Caco-2 (cell line): ENCODE results near the gene UGT1A8. TPM values are rescaled to one million over a fixed set of nuclear protein-coding genes. Genes with fewer than 3 reads are reported as not detected.
"Not testable (repeated sequence)": the region's sequence is repeated elsewhere in the genome, so short reads cannot be mapped to it uniquely, and the experiment has no call there.

Source experiments
- BruUV-seq: library from RNA; stranded (reverse); fragments of 400-500 nt; replicated peaks from 2 replicates; lab custom pipeline; 2021; lab: Mats Ljungman, UMichigan
- CTCF ChIA-PET: fragments of 300-600 bp; sonication (Branson Sonifier 250); formaldehyde crosslinking; loops from one replicate; lab custom pipeline; 2022; ENCODE audit warnings: antibody characterized with exemption; lab: Charles Lee
- POLR2A ChIA-PET: fragments of 300-600 bp; sonication (Branson Sonifier 250); formaldehyde crosslinking; loops from one replicate; lab custom pipeline; 2022; ENCODE audit warnings: antibody characterized with exemption; lab: Charles Lee
- DNase-seq, 2 experiments: peaks; one replicate each; pipeline versions ENCODE4 v3.0.0 to v3.0.0-alpha.2; 2020 to 2022
- H3K27me3 ChIP-seq: replicated peaks from 2 replicates; pipeline ENCODE4 v1.6.0; 2011; ENCODE audit warnings: low read length; ENCODE audit not compliant: control insufficient read depth, insufficient read depth
- H3K36me3 ChIP-seq: 2 replicates; pipeline ENCODE4 v1.5.1; 2011; ENCODE audit warnings: low read length; ENCODE audit not compliant: control insufficient read depth, insufficient read depth
- H3K4me1 ChIP-seq: fragments of 250-450 bp; sonication (Bioruptor Pico); 2 replicates; pipeline ENCODE4 v1.5.1; 2020; ENCODE audit warnings: mild to moderate bottlenecking
- H3K4me3 ChIP-seq: 2 replicates; pipeline ENCODE4 v1.5.1; 2011; ENCODE audit warnings: low read depth, mild to moderate bottlenecking, control low read depth, low read length
- H3K9me3 ChIP-seq: fragments of 250-450 bp; sonication (Bioruptor Pico); 2 replicates; pipeline ENCODE4 v1.5.1; 2020; ENCODE audit warnings: mild to moderate bottlenecking, moderate library complexity
- H3K27ac Mint-ChIP-seq: one replicate; pipeline ENCODE4 v1.8.0; 2022; ENCODE audit warnings: mixed read lengths; ENCODE audit not compliant: unreplicated experiment
- H3K27me3 Mint-ChIP-seq: one replicate; pipeline ENCODE4 v1.8.0; 2022; ENCODE audit warnings: mixed read lengths; ENCODE audit not compliant: insufficient read depth, unreplicated experiment
- H3K36me3 Mint-ChIP-seq: one replicate; pipeline ENCODE4 v1.8.0; 2022; ENCODE audit warnings: mild to moderate bottlenecking, mixed read lengths; ENCODE audit not compliant: insufficient read depth, unreplicated experiment
- H3K4me1 Mint-ChIP-seq: one replicate; pipeline ENCODE4 v1.8.0; 2022; ENCODE audit warnings: low read depth, mixed read lengths; ENCODE audit not compliant: unreplicated experiment
- H3K4me3 Mint-ChIP-seq: one replicate; pipeline ENCODE4 v1.8.0; 2022; ENCODE audit warnings: mild to moderate bottlenecking, moderate library complexity, mixed read lengths; ENCODE audit not compliant: unreplicated experiment
- H3K9me3 Mint-ChIP-seq: one replicate; pipeline ENCODE4 v1.8.0; 2022; ENCODE audit warnings: mixed read lengths; ENCODE audit not compliant: unreplicated experiment
- intact Hi-C: fragments of 100-400 bp; cut with micrococcal nuclease; formaldehyde crosslinking; loops from one replicate; pipeline ENCODE4 v1.10.0; 2022; ENCODE audit not compliant: unreplicated experiment
- total RNA-seq: library from RNA; stranded (reverse); gene quantifications from 2 replicates; pipeline ENCODE4 v1.2.3, GENCODE V29; 2022
- TF ChIP-seq, protein P1 (sequence below), 2 experiments: fragments of 200-600 bp in 1 of 2; IDR thresholded peaks; 1 replicate in 1 of 2; 2 replicates in 1 of 2; pipeline versions ENCODE4 v1.5.1 to v1.8.0; 2011 to 2022; ENCODE audit warnings: antibody characterized with exemption in 1 of 2, control low read depth in 1 of 2, inconsistent platforms in 1 of 2, low read depth in 1 of 2, low read length in 1 of 2, mild to moderate bottlenecking in 1 of 2, moderate library complexity in 1 of 2; ENCODE audit not compliant: insufficient read depth in 1 of 2, severe bottlenecking in 1 of 2, unreplicated experiment in 1 of 2

The UGT1A8 gene
- total RNA-seq, 1 experiment from 2014 or later = 0.50 TPM

DNA sequence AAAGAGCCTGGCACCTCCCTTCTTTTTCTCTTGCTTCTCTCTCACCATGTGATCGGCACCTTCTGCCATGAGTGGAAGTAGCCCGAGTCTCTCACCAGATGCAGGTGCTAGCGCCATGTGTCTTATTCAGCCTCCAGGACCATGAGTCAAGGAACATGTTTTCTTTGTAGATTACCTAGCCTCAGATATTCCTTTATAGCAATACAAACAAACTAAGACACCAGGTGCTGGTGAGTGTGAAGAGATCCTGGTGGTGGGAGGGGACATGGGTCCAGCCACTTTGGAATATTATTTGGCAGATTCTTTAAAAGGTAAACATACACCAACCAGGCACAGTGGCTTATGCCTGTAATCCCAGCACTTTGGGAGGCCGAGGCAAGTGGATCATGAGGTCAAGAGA lies 45.0 kb upstream of the UGT1A8 start:
- no peaks in the 10 kb centered on the region for H3K9me3 Mint-ChIP-seq
- no peaks in the 10 kb centered on the region for H3K36me3 ChIP-seq
- no peaks in the 10 kb centered on the region for H3K36me3 Mint-ChIP-seq
- DNase-seq = no peak
- BruUV-seq = no TSS peak
- intact Hi-C loops = no loop called here
- no peak overlapping the region for H3K4me3 ChIP-seq
- POLR2A ChIA-PET = no interaction called here
- H3K27ac Mint-ChIP-seq = no peak overlapping the region
- H3K4me1 Mint-ChIP-seq = peaks cover 13% of the 10 kb centered on the region
- H3K4me3 Mint-ChIP-seq = no peak overlapping the region
- no peaks in the 10 kb centered on the region for H3K4me1 ChIP-seq
- no peaks in the 10 kb centered on the region for H3K27me3 ChIP-seq
- TF ChIP-seq, protein P1, sequence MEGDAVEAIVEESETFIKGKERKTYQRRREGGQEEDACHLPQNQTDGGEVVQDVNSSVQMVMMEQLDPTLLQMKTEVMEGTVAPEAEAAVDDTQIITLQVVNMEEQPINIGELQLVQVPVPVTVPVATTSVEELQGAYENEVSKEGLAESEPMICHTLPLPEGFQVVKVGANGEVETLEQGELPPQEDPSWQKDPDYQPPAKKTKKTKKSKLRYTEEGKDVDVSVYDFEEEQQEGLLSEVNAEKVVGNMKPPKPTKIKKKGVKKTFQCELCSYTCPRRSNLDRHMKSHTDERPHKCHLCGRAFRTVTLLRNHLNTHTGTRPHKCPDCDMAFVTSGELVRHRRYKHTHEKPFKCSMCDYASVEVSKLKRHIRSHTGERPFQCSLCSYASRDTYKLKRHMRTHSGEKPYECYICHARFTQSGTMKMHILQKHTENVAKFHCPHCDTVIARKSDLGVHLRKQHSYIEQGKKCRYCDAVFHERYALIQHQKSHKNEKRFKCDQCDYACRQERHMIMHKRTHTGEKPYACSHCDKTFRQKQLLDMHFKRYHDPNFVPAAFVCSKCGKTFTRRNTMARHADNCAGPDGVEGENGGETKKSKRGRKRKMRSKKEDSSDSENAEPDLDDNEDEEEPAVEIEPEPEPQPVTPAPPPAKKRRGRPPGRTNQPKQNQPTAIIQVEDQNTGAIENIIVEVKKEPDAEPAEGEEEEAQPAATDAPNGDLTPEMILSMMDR (IDR thresholded peaks at IDR 0.05; ENCODE audit: insufficient read depth in 1 of 2, low read depth in 1 of 2, low read length in 1 of 2, severe bottlenecking in 1 of 2, unreplicated experiment in 1 of 2) = no peak
- peaks cover 2% of the 10 kb centered on the region for H3K27me3 Mint-ChIP-seq
- H3K9me3 ChIP-seq = no peaks in the 10 kb centered on the region
- CTCF ChIA-PET = no interaction called here

DNA sequence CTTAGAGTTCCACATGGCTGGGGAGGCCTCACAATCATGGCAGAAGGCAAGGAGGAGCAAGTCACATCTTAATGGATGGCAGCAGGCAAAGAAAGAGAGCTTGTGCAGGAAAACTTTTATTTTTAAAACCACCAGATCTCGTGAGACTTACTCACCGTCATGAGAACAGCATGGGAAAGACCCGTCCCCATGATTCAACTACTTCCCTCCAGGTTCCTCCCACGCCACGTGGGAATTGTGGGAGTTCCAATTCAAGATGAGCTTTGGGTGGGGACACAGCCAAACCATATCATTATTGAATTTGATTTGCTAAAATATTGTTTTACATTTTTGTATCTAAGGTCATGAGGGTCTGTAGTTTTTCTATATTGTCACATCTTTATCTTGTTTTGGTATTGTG lies 40.1 kb upstream of the UGT1A8 start:
- H3K4me3 ChIP-seq, H3K4me1 ChIP-seq, H3K27ac Mint-ChIP-seq, H3K36me3 ChIP-seq, intact Hi-C loops, H3K27me3 ChIP-seq, DNase-seq, H3K36me3 Mint-ChIP-seq, BruUV-seq, POLR2A ChIA-PET, H3K4me1 Mint-ChIP-seq, H3K9me3 Mint-ChIP-seq, H3K27me3 Mint-ChIP-seq, CTCF ChIA-PET, H3K9me3 ChIP-seq, H3K4me3 Mint-ChIP-seq: not testable (repeated sequence)

DNA sequence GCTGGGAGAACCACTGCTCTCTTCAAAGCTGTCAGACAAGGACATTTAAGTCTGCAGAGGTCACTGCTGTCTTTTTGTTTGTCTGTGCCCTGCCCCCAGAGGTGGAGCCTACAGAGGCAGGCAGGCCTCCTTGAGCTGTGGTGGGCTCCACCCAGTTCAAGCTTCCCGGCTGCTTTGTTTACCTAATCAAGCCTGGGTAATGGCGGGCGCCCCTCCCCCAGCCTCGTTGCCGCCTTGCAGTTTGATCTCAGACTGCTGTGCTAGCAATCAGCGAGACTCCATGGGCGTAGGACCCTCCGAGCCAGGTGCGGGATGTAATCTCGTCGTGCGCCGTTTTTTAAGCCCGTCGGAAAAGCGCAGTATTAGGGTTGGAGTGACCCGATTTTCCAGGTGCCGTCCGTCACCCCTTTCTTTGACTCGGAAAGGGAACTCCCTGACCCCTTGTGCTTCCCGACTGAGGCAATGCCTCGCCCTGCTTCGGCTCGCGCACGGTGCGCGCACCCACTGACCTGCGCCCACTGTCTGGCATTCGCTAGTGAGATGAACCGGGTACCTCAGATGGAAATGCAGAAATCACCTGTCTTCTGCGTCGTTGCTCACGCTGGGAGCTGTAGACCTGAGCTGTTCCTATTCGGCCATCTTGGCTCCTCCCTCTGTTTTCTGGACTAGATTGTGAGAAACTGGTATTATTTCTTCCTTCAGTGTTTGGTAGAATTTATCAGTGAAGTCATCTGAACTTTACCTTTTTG lies 34.0 kb upstream of the UGT1A8 start:
- H3K4me1 Mint-ChIP-seq, H3K36me3 Mint-ChIP-seq, H3K4me1 ChIP-seq, H3K36me3 ChIP-seq, H3K27me3 Mint-ChIP-seq, CTCF ChIA-PET, H3K27me3 ChIP-seq, POLR2A ChIA-PET, H3K9me3 ChIP-seq, H3K9me3 Mint-ChIP-seq: not testable (repeated sequence)
- peak overlapping the region; percentile 96 for H3K27ac Mint-ChIP-seq
- H3K4me3 Mint-ChIP-seq = peak overlapping the region; percentile 88
- BruUV-seq = TSS peak; percentile 71
- peak overlapping the region; percentile 34 for H3K4me3 ChIP-seq
- intact Hi-C loops = loop anchor here (5.0 kb wide), 1 partner anchor 129 kb away; the partner anchor contains the start of gene UGT1A5
- DNase-seq = peak; percentile 51 to 62

DNA sequence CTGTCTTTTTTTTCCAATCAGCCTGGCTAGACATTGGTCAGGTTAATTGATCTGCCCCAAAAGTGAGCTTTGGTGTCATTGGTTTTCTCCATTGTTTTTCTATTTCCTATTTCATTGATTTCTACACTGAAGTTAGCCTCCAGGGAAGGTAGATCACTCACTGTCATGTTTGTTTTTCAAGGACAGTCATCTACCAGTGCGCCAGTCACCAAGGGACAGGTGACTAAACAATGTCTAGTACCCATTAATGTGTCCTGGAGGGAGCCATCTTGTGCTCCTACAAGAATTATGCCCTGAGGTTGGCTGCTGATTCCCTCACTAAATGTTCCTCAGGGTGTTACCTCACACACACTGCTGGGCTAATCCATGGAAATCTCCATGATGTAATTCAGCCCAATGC lies 33.2 kb upstream of the UGT1A8 start:
- intact Hi-C loops = loop anchor here (5.0 kb wide), 1 partner anchor 128 kb away; the partner anchor contains the start of gene UGT1A5
- ChIA-PET CTCF (no interaction called here), POLR2A (no interaction called here)
- peak overlapping the region; percentile 96 for H3K27ac Mint-ChIP-seq
- Histone ChIP-seq H3K9me3 (no peaks in the 10 kb centered on the region), H3K4me3 (no peak overlapping the region), H3K36me3 (no peaks in the 10 kb centered on the region), H3K4me1 (no peaks in the 10 kb centered on the region), H3K27me3 (no peaks in the 10 kb centered on the region)
- H3K4me1 Mint-ChIP-seq = peaks cover 4% of the 10 kb centered on the region
- no peak for DNase-seq
- H3K4me3 Mint-ChIP-seq = peak overlapping the region; percentile 88
- H3K9me3 Mint-ChIP-seq = no peaks in the 10 kb centered on the region
- no peaks in the 10 kb centered on the region for H3K36me3 Mint-ChIP-seq
- no peaks in the 10 kb centered on the region for H3K27me3 Mint-ChIP-seq
- BruUV-seq = no TSS peak
- TF ChIP-seq, protein P1 (IDR thresholded peaks at IDR 0.05; ENCODE audit: insufficient read depth in 1 of 2, low read depth in 1 of 2, low read length in 1 of 2, severe bottlenecking in 1 of 2, unreplicated experiment in 1 of 2) = no peak
